Tongue (tissue), 2 donors: ENCODE data around the gene OR10D3. TPM values are rescaled to one million over a fixed set of nuclear protein-coding genes. Genes with fewer than 3 reads are reported as not detected.
"Not testable (repeated sequence)": the region's sequence is repeated elsewhere in the genome, so short reads cannot be mapped to it uniquely, and the experiment has no call there.

Experiments used
- DNase-seq: peaks from one replicate; pipeline ENCODE4 v3.0.0-alpha.2; 2015
- total RNA-seq: library from RNA; depleted of rRNA; stranded (reverse); fragments of >200 nt; gene quantifications from one replicate; pipeline ENCODE4 v1.2.3, GENCODE V29; 2014

The OR10D3 gene, protein sequence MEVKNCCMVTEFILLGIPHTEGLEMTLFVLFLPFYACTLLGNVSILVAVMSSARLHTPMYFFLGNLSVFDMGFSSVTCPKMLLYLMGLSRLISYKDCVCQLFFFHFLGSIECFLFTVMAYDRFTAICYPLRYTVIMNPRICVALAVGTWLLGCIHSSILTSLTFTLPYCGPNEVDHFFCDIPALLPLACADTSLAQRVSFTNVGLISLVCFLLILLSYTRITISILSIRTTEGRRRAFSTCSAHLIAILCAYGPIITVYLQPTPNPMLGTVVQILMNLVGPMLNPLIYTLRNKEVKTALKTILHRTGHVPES
- total RNA-seq = 0.31 TPM

- no peak for DNase-seq
These were observed at the start of gene OR10D3 for GRCh38 chr11:124183068-124183467. Gene OR10D3 (plus strand): TSS chr11:124183345. CDS start chr11:124185270, 1,925 bp downstream.

GRCh38 chr11:124143034-124143433 is 40.1 kb upstream of the OR10D3 start:
- no peak for DNase-seq

- peak; percentile 40 for DNase-seq
These were observed 35.2 kb upstream of the OR10D3 start for GRCh38 chr11:124147951-124148350.

- DNase-seq = no peak
These were observed 32.5 kb upstream of the OR10D3 start for GRCh38 chr11:124150684-124151083.

GRCh38 chr11:124152770-124153407 is 30.3 kb upstream of the OR10D3 start:
- DNase-seq = no peak

DNA sequence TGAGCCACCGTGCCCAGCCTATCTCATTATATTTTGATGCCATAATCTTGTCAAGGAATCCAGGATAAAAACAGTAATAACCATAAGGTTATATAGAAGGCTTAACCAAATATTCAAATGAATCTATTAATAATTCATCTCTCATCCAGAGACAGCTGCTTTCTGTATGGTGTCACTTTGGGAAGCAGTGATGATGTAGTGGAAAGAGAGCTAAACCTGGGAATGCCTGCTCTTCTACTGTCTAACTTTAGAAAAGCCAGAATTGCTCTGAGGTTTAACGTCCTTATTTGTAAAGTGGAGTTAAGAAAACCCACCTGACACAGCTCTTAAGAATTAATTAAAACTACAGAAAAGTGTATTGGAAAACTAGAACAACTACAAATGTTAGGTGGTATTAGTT is 29.3 kb upstream of the OR10D3 start:
- DNase-seq = peak; percentile 54

GRCh38 chr11:124159481-124159880 is 23.7 kb upstream of the OR10D3 start:
- no peak for DNase-seq

DNA sequence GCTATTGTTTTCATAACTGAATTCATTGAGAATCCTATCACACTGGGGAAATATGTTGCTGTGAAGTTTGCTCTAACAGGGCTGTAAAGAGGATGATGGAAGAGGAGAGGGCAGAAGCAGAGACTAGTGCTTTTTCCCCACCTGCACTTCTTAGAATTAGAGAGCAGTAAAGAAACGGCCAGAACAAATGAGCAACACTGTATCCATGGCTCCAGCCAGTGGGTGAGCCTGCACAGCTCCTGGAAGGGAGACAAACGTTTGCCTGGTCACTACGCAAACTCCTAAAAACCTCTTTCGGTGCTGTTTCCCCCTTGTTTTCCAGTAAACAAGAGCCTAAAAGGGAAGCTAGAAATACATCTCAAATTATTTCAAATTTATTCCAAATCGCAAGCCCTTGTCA is 22.2 kb upstream of the OR10D3 start:
- no peak for DNase-seq

GRCh38 chr11:124167826-124168231 is 15.3 kb upstream of the OR10D3 start:
- no peak for DNase-seq

GRCh38 chr11:124168796-124169195 is 14.3 kb upstream of the OR10D3 start:
- DNase-seq = no peak

DNA sequence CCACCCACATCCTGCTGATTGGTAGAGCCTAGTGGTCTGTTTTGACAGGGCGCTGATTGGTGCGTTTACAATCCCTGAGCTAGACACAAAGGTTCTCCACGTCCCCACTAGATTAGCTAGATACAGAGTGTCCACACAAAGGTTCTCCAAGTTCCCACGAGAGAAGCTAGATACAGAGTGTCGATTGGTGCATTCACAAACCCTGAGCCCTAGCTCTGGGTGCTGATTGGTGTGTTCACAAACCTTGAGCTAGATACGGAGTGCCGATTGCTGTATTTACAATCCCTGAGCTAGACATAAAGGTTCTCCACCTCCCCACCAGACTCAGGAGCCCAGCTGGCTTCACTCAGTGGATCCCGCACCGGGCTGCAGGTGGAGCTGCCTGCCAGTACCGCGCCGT is 12.8 kb upstream of the OR10D3 start:
- DNase-seq = not testable (repeated sequence)

GRCh38 chr11:124170801-124171586 is 12.2 kb upstream of the OR10D3 start:
- DNase-seq = no peak

DNA sequence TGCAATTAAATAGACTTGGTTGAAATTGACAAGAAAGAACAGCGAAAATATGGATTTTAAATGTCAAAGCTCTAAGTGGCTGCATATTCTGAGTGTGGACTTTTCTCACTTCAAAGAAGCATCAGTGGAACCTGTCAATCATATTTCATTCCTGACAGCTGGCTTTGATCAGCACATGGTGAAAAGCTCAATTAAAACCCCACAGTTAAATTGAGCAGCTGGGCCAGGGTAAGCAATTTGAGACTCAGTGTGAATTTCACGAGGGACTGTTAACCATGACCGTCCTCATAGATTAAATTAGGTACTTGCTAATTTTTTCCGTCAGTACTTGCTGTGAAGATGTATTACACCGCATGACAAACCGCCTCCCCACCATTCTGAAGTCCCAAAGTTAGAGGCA is 11.0 kb upstream of the OR10D3 start:
- peak; percentile 70 for DNase-seq

GRCh38 chr11:124172599-124172998 is 10.5 kb upstream of the OR10D3 start:
- no peak for DNase-seq

GRCh38 chr11:124174001-124174583 is 9.1 kb upstream of the OR10D3 start:
- peak; percentile 70 for DNase-seq

DNA sequence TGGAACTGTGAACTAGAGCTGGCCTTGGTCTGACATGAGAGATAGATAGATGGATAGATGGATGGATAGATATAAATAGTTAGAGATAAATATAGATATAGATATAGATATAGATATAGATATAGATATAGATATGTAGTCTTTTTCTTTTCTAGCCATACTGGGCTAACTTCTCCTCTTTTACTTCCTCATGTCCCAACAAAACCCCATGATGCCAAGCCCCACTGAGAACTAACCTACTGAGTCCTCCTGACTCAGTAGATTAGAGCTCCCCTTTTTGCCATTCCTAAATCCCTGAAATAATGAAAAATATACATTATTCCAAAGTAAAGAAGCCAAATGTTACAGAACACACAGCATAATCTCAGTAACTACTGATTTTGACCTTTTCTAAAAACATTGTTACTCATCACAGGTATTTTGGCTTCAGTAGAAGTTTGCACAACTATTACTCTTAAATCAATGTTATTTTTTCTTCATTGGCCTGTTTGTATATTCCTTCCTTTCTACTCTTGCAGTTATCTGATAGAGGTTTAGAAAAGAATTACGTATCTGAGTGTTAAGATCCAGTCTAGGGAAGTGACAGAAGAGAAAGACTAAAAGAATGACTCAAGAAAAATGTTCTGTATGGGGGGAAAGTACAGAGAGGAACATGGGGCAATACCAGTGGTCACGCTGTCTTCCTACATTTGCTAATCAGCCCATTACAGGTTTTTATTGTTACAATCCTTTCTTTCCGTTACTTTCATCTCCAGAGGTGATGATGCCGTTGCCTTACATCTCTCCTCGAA is 6.0 kb upstream of the OR10D3 start:
- DNase-seq = no peak

GRCh38 chr11:124179310-124179709 is 3.8 kb upstream of the OR10D3 start:
- no peak for DNase-seq

- DNase-seq = peak; percentile 37
These were observed 7.4 kb downstream of the OR10D3 start for GRCh38 chr11:124190298-124191139.

- no peak for DNase-seq
These were observed 10.3 kb downstream of the OR10D3 start for GRCh38 chr11:124193221-124194010.
